T-helper 2 cell treated with Interferon-gamma antibody and Interleukin-4, amounts not matched to agents 5 μg/mL and 100 μg/mL, for 36 hours (primary cell): ENCODE measurements around the gene MRPS23.

Source experiments
- DNase-seq: peaks from one replicate; pipeline ENCODE4 v3.0.0; 2021; ENCODE audit warnings: low spot score
- H3K27ac Mint-ChIP-seq: one replicate; pipeline ENCODE4 v1.8.0; 2021; ENCODE audit warnings: mild to moderate bottlenecking, mixed read lengths
- H3K27me3 Mint-ChIP-seq: one replicate; pipeline ENCODE4 v1.8.0; 2021; ENCODE audit warnings: low read depth, mixed read lengths
- H3K36me3 Mint-ChIP-seq: one replicate; pipeline ENCODE4 v1.8.0; 2021; ENCODE audit warnings: low read depth, mixed read lengths
- H3K4me1 Mint-ChIP-seq: one replicate; pipeline ENCODE4 v1.8.0; 2021; ENCODE audit warnings: low read depth, mixed read lengths
- H3K4me3 Mint-ChIP-seq: one replicate; pipeline ENCODE4 v1.8.0; 2022; ENCODE audit warnings: mild to moderate bottlenecking, moderate library complexity, mixed read lengths
- H3K9me3 Mint-ChIP-seq: one replicate; pipeline ENCODE4 v1.8.0; 2021; ENCODE audit warnings: mixed read lengths

The MRPS23 gene

GRCh38 chr17:57887161-57887560 lies 37.3 kb upstream of the MRPS23 start:
- no peak overlapping the region for H3K4me3 Mint-ChIP-seq
- no peaks in the 10 kb centered on the region for H3K36me3 Mint-ChIP-seq
- no peaks in the 10 kb centered on the region for H3K4me1 Mint-ChIP-seq
- no peak for DNase-seq
- no peak overlapping the region for H3K27ac Mint-ChIP-seq
- H3K9me3 Mint-ChIP-seq = no peaks in the 10 kb centered on the region
- no peaks in the 10 kb centered on the region for H3K27me3 Mint-ChIP-seq

GRCh38 chr17:57886020-57886419 lies 36.2 kb upstream of the MRPS23 start:
- Mint-ChIP-seq H3K4me1 (no peaks in the 10 kb centered on the region), H3K36me3 (no peaks in the 10 kb centered on the region), H3K9me3 (no peaks in the 10 kb centered on the region), H3K4me3 (no peak overlapping the region), H3K27ac (no peak overlapping the region), H3K27me3 (no peaks in the 10 kb centered on the region)
- no peak for DNase-seq

GRCh38 chr17:57885148-57885915 lies 35.5 kb upstream of the MRPS23 start:
- H3K4me3 Mint-ChIP-seq = no peak overlapping the region

GRCh38 chr17:57881783-57882351 lies 32.0 kb upstream of the MRPS23 start:
- Mint-ChIP-seq H3K27ac (no peak overlapping the region), H3K9me3 (no peaks in the 10 kb centered on the region), H3K4me3 (no peak overlapping the region), H3K4me1 (peaks cover 11% of the 10 kb centered on the region), H3K27me3 (peaks cover 4% of the 10 kb centered on the region), H3K36me3 (no peaks in the 10 kb centered on the region)
- no peak for DNase-seq

More at GRCh38 chr17:57885148-57885915, 35.5 kb upstream of the MRPS23 start:
- no peaks in the 10 kb centered on the region for H3K4me1 Mint-ChIP-seq
- DNase-seq = no peak
- no peak overlapping the region for H3K27ac Mint-ChIP-seq
- H3K9me3 Mint-ChIP-seq = no peaks in the 10 kb centered on the region
- H3K27me3 Mint-ChIP-seq = no peaks in the 10 kb centered on the region
- H3K36me3 Mint-ChIP-seq = no peaks in the 10 kb centered on the region

DNA sequence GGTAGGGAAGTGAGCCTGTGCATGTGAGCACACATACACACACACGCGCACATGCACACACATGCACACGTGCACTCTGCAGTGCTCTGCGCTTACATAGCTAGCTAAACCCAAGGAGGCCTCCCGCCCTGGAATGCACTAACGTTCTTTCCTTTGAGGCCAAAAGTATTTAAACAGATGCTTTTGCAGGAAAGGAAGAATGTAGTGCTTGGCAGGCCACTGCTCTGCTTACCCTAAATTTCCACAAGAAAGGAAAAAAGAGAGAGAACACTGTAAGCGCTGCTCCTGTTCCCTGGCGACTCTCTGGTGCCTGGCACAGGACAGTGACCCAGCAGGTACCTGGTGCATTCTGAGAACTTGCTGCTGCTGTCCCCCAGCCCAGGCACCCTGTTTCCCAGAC lies 31.3 kb upstream of the MRPS23 start:
- Mint-ChIP-seq H3K36me3 (no peaks in the 10 kb centered on the region), H3K9me3 (no peaks in the 10 kb centered on the region), H3K4me1 (peaks cover 11% of the 10 kb centered on the region), H3K4me3 (no peak overlapping the region), H3K27ac (no peak overlapping the region), H3K27me3 (peaks cover 7% of the 10 kb centered on the region)
- no peak for DNase-seq

DNA sequence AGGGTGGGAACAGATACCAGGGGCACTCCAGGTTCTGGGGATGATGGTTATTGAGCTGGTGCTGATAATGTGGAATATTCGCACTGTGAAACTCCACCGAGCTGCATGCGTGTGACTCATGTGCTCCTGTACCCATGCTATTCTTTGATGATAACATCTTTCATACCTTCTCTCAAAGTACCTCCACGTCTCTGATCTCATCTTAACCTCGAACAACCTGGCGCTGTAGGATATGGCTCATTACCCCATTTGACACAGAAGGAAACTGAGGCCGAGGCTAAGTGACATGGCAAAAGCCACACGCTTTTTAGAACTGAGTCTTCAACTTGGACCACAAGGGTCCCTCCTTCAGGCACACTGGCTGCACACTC lies 30.2 kb upstream of the MRPS23 start:
- no peaks in the 10 kb centered on the region for H3K9me3 Mint-ChIP-seq
- H3K27ac Mint-ChIP-seq = no peak overlapping the region
- peaks cover 11% of the 10 kb centered on the region for H3K4me1 Mint-ChIP-seq
- peaks cover 8% of the 10 kb centered on the region for H3K27me3 Mint-ChIP-seq
- H3K36me3 Mint-ChIP-seq = no peaks in the 10 kb centered on the region
- DNase-seq = no peak
- no peak overlapping the region for H3K4me3 Mint-ChIP-seq

- Mint-ChIP-seq H3K4me3 (no peak overlapping the region), H3K27ac (no peak overlapping the region), H3K4me1 (peaks cover 11% of the 10 kb centered on the region), H3K36me3 (no peaks in the 10 kb centered on the region), H3K9me3 (no peaks in the 10 kb centered on the region), H3K27me3 (peaks cover 8% of the 10 kb centered on the region)
- no peak for DNase-seq
Observed at GRCh38 chr17:57879437-57880085, 29.7 kb upstream of the MRPS23 start.

- H3K27me3 Mint-ChIP-seq = peaks cover 12% of the 10 kb centered on the region
- H3K9me3 Mint-ChIP-seq = no peaks in the 10 kb centered on the region
- H3K27ac Mint-ChIP-seq = no peak overlapping the region
- no peaks in the 10 kb centered on the region for H3K36me3 Mint-ChIP-seq
- no peak for DNase-seq
- H3K4me3 Mint-ChIP-seq = no peak overlapping the region
- peaks cover 13% of the 10 kb centered on the region for H3K4me1 Mint-ChIP-seq
Observed at GRCh38 chr17:57877803-57878377, 28.0 kb upstream of the MRPS23 start.

DNA sequence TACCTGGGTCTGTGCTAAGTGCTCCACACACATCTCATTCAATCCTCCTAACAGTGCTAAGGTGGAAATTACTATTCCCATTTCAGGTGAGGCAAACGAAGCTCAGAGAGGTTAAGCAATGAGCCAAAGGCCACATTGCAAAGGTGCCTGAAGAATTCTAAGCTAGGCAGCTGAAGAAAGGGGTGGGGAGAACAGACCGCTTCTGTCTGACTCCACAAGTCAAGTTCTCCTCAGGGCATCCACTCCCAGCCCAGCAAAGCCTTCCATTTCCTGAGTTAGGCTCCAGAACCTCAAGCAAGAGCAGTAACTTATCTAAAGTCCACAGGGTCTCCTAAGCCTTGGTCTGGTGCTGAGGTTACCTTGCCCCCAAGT lies 27.0 kb upstream of the MRPS23 start:
- H3K9me3 Mint-ChIP-seq = no peaks in the 10 kb centered on the region
- no peak for DNase-seq
- peaks cover 14% of the 10 kb centered on the region for H3K27me3 Mint-ChIP-seq
- no peak overlapping the region for H3K27ac Mint-ChIP-seq
- no peak overlapping the region for H3K4me3 Mint-ChIP-seq
- peaks cover 13% of the 10 kb centered on the region for H3K4me1 Mint-ChIP-seq
- H3K36me3 Mint-ChIP-seq = no peaks in the 10 kb centered on the region

GRCh38 chr17:57876023-57876865 lies 26.4 kb upstream of the MRPS23 start:
- Mint-ChIP-seq H3K9me3 (no peaks in the 10 kb centered on the region), H3K27me3 (peaks cover 14% of the 10 kb centered on the region), H3K4me1 (peaks cover 13% of the 10 kb centered on the region), H3K4me3 (no peak overlapping the region), H3K36me3 (no peaks in the 10 kb centered on the region), H3K27ac (no peak overlapping the region)
- no peak for DNase-seq

DNA sequence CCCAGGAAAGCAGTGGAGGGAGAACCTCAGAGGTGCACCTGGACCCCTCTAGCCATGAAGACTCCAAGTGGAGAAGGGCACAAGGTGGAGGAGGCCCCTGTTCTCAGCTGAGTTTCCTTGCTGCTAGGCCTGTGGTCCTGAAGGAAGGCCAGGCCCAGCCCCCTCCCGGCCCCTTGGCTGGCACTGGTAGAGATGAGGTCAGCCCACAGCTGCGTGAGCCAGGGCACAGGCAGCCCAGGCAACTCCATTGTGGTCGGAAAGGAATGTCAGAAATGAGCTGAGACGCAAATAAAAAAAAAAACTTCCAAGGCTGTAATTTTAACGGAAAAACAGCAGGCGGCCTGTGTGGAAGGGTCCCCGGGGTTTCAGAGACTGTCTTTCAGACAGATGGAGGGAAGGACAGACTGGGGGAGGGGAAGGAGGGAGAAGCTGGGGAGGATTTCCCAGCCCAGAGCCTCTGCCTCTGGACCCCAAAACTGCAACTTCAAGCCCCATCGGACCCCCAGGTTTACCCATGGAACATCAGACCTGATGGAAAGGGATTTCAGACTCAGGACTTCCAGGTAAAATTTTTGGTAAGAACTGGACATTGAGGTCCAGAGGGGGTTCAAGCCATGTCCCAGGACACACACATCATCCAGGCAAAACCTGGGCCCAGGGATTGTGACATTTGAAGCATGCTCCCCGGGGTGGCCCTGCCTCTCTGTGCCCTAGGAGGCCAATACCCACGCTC lies 25.6 kb upstream of the MRPS23 start:
- Mint-ChIP-seq H3K4me3 (no peak overlapping the region), H3K4me1 (peaks cover 13% of the 10 kb centered on the region), H3K9me3 (no peaks in the 10 kb centered on the region), H3K36me3 (no peaks in the 10 kb centered on the region), H3K27me3 (peaks cover 14% of the 10 kb centered on the region), H3K27ac (no peak overlapping the region)
- no peak for DNase-seq

GRCh38 chr17:57874434-57875289 lies 24.8 kb upstream of the MRPS23 start:
- DNase-seq = no peak
- Mint-ChIP-seq H3K36me3 (no peaks in the 10 kb centered on the region), H3K27ac (no peak overlapping the region), H3K4me3 (no peak overlapping the region), H3K27me3 (peaks cover 14% of the 10 kb centered on the region), H3K4me1 (peaks cover 7% of the 10 kb centered on the region), H3K9me3 (no peaks in the 10 kb centered on the region)
